GM21367 (cell line): ENCODE results near the gene TUBGCP2.

Experiments used
- ATAC-seq: cut with Tn5 transposase; IDR thresholded peaks from one replicate; pipeline ENCODE4 v1.9.1; 2021; ENCODE audit not compliant: unreplicated experiment

Gene TUBGCP2

DNA sequence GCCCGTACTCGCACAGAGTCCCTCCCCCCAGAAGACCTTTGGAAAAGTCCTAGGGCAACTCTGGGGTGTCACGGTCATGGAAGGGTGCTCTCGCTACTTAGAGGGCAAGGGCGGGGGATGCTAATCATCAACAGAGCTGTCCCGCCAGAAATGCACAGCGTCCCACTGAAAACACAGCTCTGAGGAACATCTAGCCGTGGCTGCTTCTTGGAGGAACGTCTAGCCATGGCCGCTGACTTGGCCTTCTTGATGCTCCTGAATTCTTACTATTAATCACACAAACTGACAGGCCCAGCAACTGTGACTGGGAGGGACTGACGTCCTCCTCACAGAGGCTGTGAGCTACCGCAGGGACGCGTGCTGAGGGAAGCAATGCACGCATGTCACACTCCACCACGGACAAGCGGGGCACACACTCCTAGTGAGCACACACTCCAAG is 1.7 kb downstream of the TUBGCP2 start:
- no peak for ATAC-seq

DNA sequence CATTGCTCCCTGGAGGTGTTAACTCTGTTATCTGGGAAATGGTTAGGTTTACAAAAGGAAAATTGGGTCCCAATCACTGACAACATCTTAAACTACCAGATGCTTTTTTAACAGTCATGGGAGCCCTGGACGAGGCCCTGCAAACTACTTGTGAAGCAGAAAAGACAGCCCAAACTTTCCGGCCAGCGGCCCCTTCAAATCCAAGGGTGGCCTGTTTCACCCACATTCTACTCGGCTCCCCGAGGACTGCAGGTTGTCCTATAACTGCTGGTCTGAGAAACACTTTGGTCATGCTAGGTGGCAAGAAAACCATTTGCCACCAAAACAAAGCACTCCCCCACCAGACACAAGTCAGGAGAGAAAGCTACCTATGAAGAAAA is 2.6 kb downstream of the TUBGCP2 start:
- no peak for ATAC-seq

DNA sequence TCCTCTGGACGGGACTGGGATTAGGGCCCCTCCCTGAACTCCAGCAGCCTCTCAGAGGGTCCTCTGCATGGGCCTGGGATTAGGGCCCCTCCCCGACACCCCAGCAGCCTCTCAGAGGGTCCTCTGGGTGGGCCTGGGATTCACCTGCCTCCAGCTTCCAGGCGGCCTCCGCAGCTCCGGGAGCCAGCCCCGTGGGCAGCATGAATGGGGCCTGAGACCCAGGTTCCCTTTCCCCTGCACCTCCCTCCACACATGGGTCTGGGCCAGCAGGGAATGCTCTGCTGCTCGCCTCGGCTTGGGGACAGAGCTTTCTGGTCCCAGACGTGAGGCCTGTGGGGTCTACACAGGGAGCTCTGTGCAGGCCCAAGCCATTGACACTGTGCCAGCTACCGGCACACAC is 5.5 kb downstream of the TUBGCP2 start:
- no peak for ATAC-seq

DNA sequence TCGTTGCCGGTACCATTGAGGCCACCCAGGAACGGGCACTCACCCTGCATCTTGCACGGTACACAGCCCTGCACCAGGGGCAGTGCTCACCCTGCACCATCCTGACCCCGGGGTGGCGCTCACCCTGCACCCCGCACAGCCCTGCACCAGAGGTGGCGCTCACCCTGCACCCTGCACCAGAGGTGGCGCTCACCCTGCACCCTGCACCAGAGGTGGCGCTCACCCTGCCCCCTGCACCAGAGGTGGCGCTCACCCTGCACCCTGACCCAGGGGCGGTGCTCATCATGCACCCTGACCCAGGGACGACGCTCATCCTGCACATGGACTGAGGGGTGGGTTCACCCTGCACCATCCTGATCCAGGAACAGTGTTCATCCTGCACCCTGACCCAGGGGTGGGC is 6.4 kb downstream of the TUBGCP2 start:
- ATAC-seq, result no peak

DNA sequence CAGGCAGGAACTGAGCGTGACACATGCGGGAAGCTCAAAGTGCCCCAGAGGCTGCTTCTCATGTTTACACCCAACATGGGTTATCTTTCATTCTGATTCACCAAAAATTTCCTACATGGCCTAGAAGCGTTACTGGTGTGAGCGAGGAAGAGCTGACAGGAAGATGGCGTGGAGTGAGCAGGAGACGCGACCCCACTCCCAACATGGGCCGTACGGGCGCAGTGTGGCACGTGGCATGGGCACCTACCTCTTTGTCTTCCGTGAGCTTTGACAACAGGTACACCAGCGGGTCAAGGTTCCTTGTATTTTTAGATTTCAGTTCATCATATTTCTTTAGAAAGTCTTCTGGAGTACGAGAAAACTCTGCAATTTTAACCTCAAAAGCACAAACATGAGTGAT is 8.9 kb downstream of the TUBGCP2 start:
- no peak for ATAC-seq

DNA sequence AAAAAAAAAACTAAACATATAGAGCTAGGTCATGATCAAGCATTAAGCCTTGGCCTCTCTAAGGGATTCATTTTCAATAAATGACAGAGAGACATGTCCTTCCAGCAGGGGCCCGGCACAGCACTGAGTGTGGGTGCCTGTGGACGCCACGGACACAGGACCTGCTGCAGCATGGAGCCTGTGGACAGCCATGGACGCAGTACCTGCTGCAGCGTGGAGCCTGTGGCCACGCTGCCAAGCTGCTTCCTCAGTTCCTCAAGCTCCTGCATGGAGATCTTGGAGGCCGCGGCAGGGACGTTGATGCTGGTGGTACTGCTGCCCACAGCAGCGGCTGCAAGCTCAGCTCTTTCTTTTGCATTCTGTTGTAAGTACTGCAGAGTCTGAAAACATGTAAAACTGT is 9.4 kb downstream of the TUBGCP2 start:
- no peak for ATAC-seq

DNA sequence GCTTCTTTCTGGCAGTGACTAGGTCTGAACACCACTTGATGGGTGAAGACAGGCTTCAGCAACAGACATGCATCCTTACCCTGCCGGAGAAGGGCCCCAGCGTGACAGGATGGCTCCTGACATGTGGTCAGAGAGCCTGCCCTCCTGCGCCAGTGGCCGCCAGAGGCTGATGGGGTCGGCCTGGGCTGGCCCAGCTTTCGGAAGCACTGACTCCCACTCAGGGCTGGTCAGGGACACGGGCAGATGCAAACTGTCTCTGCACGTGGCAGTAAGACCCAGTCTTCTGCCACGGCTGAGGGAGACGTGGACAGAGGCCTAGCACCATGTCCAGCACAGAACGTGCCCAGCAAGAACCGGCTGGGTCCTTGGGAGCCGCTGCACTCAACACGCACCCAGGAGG is 10.2 kb downstream of the TUBGCP2 start:
- ATAC-seq, result no peak

DNA sequence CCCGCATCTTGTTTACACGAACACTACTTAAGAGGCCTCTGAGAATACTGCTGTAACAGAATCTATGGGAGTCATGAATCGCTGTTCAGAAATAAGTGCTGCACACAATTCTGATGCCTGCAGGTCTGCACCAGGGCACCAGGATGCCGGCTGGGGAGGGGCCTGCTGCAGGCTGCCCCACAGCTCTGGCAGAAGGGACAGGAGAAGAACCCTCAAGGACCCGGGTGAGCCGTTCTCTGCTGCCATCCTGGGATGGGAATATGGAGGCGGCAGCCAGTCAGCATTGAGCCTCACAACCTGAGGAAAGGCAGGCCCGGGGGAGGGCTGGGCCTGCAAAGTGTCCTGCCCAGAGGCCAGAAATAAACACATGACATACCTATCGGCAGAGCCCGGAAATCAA is 11.2 kb downstream of the TUBGCP2 start:
- ATAC-seq, result no peak

DNA sequence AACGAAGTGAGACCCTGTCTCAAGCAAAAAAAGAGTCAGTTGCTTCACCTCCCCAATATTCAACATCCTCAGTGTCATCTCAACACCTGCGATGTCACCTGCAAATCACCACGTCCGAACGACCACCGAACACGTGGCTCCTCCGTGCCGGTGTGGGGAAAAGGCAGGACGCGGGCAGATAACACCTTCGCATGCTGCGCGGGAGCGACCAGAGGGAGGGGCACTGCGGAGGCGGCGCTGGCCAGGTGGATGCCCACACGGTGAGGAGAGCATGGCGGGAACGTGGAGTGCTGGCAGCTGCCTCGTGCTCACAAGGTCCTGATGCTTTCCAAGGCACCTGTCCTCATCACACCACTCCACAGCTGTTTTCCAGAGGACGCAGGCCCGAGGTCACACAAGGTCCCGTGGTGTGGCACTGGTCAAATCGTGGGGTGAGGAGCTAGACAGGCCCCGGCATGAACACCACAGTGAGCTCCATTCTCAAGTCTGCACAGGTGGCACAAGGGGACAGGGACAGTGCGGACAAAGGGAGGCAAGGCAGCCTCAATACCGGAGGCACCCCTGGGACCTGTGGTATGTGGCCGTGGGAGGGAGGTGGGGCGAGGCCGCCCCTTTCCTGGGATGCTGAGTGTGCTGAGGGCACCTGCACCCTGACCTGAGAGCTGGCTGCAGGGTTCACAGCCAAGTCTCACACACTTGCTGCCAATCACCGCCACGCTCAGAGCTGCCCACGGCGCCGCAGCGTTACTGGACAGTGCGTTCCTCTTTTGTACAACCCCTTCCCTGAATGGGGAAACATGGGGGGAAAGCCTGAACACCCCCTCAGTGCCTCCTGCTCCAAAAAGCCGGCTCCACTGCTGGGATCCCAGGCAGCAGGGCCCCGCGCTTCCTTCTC is 13.0 kb downstream of the TUBGCP2 start:
- no peak for ATAC-seq

DNA sequence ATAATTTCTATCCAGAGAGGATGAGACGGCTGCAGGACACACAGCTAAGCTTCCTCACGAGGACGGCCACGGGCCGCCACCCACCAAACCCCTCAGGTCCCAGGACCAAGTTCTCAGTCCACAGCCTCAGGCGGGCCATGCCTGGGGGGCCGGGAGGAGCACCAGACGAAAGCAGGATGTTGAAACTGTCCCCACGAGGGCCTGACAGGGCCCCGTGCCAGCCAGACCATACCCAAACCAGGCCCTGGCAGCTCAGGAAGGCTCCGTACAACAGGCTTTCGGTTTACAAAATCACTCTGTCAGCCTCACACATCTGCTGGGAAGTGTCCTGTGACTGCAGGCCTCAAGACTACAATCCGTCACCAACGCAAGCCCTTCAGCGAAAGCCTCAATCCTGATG is 14.5 kb downstream of the TUBGCP2 start:
- no peak for ATAC-seq

DNA sequence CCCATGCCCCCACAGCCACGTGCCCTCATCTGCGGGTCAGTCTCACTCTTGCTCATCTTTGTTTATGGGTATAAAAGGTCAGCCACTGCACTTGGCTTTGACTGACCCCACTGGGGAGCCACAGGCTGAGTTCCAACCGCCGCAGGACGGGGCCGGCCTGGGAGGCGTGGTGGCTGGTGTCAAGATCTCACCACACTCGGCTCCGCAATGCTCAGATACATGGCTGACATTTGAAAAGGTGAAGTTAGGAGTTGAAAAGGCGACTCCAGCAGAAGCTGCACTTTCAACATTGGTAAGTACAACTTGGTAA is 14.9 kb downstream of the TUBGCP2 start:
- no peak for ATAC-seq

DNA sequence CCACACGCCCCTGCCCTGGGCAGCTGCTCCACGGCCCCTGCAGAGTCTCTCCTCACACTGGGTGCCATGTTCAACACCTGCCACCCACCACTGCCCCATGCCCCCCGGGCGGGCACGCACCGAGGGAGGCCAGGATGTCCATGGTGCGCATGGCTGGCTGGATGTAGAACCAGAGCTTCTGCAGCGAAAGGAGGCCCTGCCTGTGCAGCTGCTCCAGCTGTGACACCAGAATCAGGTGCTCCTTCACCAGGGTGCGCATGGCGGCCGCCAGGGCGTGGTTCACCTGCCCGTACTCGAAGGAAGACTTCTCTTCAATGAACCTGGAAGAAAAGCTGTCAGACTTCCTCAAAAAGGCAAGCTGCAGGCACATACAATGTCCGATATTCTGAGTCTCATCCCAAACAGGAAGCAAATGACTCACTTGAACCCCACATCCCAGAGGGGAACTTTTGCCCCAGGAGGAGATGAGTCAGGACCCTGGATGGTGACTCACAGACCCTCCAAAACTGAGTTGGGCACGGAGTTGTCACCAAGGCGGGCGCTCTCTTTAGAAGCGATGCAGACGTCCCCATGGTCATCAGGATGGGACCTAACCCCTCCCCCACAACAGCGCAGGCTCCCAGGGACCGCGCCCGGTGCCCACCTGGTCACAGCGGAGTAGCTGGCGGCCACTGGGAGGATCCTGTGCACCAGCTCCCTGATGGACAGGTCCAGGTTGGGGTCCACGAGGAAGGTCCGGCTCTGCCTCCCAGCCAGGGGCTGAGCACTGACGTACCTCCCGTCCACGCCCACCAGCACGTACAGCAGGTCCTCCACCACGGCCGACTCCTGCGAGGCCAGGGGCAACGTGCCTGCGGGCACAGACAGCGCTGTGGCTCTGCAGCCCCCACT is 15.5 kb downstream of the TUBGCP2 start:
- no peak for ATAC-seq

DNA sequence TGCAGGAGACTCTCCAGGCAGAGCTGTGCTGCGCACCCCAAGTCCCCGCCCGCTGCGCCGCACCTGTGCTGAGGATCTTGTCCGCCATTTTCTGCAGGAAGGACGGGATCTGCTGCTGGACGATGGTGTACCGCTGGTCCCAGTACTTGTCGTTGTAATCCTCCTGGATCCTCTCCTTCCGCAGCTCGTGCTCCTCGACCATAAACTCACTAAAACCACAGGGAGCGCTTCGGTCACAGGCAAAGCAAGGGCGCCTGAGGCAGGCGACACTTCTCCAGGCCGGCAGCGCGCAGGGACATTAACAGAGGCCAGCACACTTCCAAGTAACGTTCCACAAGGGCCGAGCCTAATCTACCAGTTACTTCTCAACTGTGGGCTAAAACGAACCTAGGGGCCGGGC is 18.9 kb downstream of the TUBGCP2 start:
- ATAC-seq, result no peak

DNA sequence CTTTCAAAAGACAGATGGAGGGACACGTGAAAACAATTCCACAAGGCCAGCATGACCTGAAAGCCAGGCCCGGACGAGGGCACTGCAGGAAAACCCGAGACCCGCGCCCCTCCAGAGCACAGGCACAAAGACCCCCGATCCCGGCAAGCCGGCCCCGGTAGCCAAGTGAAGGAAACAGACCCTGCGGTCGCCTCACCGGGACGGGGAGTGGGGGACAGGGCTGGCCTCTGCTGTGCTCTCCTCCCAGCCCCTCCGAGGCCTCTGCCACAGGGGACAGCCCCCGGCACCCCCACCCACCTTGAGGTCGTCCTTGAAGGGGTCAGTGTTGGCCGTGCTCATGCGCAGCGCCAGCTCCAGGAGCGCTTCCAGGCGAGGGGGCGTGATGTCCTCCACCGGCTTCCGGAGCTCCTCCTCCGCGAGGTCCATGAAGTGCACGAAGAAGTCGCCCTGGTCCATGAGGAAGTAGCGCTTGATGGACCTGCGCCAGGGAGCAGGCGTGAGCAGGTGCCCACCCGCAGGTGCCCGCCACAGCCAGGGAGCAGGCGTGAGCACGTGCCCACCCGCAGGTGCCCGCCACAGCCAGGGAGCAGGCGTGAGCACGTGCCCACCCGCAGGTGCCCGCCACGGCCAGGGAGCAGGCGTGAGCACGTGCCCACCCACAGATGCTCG is 20.7 kb downstream of the TUBGCP2 start:
- ATAC-seq, result no peak

DNA sequence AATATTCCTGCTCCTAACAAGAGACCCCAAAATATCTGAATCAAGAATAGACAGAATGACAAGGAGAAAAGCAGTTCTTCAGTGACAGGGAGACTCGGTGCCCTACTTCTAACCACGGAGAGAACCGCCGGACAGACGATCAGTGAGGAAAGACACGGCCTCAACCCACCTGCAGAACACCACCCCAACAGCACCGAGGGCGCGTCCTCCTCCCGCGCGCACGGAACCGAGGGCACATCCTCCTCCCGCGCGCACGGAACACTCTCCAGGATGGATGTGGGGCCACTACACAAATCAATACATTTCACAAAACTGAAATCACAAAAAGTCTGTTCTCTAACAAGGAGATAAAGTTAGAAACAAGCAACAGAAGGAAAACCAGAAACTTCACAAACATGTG is 22.3 kb downstream of the TUBGCP2 start:
- ATAC-seq, result no peak

DNA sequence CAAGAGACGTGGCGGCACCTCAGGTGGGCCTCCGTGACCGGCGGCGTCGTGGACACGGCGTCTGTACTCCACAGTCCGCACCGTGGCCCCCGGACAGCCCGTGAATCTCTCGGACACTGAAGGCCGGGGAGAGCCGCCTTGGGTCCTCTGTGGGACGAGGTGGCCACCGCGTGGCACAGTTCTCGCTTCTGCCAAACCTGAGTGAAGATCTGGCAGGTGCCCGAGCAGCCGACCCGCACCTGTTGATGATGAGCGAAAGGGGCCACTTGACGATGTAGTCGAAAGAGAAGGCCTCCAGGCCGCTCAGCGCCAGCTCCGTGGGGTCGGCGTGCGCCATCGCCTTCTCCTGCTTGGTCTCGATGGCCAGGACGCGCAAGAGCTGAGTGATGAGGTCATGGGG is 23.5 kb downstream of the TUBGCP2 start:
- no peak for ATAC-seq

DNA sequence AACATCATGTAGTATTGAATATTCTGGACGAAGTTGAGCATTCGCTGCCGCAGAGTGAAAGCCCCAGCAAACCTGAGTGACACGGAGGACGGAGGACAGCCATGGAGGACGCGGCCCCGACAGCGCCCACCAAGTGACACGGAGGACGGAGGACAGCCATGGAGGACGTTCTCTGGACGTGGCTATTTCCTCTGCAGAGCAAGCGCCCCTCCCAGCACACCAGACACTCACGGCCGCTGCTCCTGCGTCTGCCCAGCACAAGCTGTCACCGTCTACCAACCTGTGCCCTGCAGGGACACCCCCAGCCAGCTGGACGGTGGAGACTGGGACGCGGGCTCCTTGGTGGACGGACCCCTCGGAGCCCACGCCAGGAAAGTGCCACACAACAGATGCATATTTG is 24.7 kb downstream of the TUBGCP2 start:
- ATAC-seq, result no peak

DNA sequence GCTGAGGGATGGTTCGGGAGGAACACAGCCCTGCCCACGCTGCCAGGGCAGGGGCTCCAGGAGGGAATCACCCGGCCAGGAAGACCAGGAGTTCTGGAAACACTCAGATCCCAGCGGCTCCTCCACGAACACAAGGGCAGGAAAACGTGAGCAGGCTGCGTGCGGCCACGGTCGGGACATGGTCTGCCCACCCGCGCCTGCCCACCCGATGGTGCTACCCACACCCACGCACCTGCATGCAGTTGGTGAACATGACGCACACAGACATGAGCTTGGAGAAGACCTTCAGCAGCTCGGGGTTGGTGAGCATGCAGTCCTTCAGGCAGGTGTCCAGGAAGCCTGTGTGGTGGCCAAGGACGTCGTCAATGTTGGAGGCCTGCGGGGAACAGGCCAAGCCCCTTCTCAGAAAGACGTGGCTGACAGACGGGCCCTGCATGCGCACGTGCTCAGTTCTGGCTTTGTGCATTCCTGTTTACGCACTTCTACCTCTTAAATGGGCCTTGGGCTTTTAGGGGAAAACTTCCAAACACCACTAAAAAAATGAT is 25.8 kb downstream of the TUBGCP2 start:
- no peak for ATAC-seq

DNA sequence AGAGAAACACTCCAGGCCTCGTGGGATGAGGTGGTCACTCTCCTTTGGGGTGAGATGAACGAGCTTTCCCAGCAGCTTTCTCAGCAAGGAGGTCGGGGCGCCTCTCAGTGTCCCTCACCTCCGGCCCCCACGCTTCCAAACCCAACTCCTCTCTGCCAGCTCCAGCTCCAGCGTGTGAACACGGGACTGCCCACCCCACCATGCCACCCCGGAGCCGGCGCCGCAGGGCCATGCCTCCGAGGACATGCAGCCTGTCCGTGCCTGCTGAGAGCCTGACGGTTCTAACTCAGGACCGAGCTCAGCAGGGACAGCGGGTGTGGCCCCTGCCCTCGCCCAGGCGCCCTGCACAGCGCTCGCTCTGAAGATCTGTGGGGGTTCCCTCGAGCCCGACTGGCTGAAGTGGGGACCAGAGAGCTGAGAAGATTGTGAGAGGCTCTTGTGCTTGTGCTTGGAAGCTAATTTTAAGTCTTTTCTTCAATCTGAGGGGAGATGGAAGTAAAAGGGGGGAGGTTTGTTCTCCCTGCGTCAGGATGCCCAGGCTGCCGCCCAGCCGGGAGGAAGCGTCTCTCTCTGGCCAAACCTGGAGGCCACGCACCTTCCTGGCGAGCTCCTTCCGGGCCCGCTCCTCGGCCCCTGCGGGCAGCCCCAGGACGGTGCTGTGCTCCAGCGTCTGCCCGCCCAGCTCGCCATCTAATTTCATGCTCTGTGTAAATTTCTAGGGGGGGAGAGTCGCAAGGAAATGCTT is 26.9 kb downstream of the TUBGCP2 start:
- no peak for ATAC-seq

DNA sequence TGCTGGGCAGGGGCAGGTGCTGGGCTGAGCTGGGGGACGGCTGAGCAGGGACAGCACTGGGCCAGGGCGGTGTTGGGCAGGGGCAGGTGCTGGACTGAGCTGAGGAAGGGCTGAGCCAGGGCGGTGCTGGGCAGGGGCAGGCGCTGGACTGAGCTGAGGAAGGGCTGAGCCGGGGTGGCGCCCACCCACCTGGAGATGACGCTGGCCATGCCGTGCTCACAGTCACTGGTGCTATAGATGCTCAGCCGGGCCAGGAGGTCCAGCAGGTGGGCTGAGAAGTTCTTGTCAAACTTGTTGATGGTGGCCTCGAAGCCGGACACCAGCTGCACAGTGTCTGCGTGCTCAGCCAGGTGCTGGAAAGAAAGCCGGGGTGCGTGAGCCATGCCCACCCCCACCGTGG is 27.6 kb downstream of the TUBGCP2 start:
- ATAC-seq, result no peak
